Nephron (organoid): Measurements from ENCODE around the gene AURKAIP1.
A peak's percentile ranks its signal among the peaks of the same experiment; 100 is the strongest.

ENCODE experiments used
- H3K27ac Mint-ChIP-seq, 3 experiments: 2 replicates each; pipeline ENCODE4 v1.8.0; 2020; ENCODE audit warnings: mixed read lengths in 3 of 3, mild to moderate bottlenecking in 2 of 3, moderate library complexity in 1 of 3
- H3K27me3 Mint-ChIP-seq: 2 replicates; pipeline ENCODE4 v1.8.0; 2021; ENCODE audit warnings: low read depth, mild to moderate bottlenecking, moderate library complexity, mixed read lengths
- H3K36me3 Mint-ChIP-seq: 2 replicates; pipeline ENCODE4 v1.8.0; 2020; ENCODE audit warnings: low read depth, mixed read lengths
- H3K4me1 Mint-ChIP-seq: 2 replicates; pipeline ENCODE4 v1.8.0; 2020; ENCODE audit warnings: mixed read lengths
- H3K4me3 Mint-ChIP-seq, 3 experiments: 2 replicates each; pipeline ENCODE4 v1.8.0; 2020; ENCODE audit warnings: mild to moderate bottlenecking in 3 of 3, mixed read lengths in 3 of 3, moderate library complexity in 2 of 3
- H3K9me3 Mint-ChIP-seq: 2 replicates; pipeline ENCODE4 v1.8.0; 2020; ENCODE audit warnings: mixed read lengths
- TF ChIP-seq, protein P1 (sequence below), 3 experiments: fragments of 200-600 bp; sonication (generic); IDR thresholded peaks; one replicate each; pipeline ENCODE4 v1.5.0; 2021; ENCODE audit warnings: antibody characterized with exemption in 3 of 3; ENCODE audit not compliant: unreplicated experiment in 3 of 3

AURKAIP1 gene

DNA sequence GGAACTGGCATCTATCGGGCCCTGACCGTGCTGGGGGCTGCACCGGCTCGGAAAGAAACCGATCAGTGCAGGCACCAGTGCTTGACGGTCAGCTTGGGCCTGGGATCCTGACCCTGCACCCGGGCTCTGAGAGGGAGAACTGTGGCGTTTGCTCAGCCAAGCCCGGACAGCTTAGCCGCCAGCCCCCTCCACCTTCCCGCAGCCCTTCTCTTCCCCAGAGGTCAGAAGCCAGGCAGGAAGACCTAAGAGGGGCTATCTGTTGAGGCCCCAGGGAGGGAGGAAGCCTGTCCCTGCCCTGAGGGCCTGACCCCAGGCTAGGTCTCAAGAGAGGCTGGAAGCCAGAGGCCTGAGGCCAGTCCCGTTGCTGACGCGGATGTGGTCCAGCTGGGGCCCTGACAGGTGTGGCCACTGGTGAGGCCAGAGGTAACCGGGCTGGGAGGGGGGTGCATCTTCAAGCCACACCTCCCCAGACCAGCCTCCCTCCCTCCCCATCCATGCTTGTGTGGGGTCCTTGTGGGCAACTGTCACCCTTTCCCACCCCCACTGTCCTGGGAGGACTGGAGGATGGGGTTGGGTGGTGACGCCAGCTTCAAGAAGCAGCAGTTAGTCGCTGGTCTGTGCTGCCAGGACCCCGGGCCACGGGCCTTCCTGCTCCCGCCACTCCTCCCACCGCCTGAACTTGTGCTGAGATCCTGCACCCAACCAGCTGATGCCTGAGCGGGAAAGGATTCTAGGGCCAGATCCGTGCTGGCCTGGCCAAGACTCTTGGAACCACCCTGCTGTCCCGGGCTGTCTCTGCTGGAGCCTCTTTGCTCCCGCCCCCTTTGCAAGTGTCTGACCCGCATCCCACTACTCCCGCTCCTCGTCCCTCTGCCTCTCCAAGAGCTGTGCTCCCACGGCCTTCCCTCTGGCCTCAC lies 23.2 kb downstream of the AURKAIP1 start:
- H3K4me3 Mint-ChIP-seq, result peak overlapping the region; percentile 80 to 88 (median 82)
- H3K36me3 Mint-ChIP-seq, result peaks cover 8% of the 10 kb centered on the region
- no peaks in the 10 kb centered on the region for H3K9me3 Mint-ChIP-seq
- peaks cover 18% of the 10 kb centered on the region for H3K4me1 Mint-ChIP-seq
- H3K27me3 Mint-ChIP-seq, result peaks cover 11% of the 10 kb centered on the region
- peak overlapping the region; percentile 83 to 91 (median 91) for H3K27ac Mint-ChIP-seq
- TF ChIP-seq, protein P1, sequence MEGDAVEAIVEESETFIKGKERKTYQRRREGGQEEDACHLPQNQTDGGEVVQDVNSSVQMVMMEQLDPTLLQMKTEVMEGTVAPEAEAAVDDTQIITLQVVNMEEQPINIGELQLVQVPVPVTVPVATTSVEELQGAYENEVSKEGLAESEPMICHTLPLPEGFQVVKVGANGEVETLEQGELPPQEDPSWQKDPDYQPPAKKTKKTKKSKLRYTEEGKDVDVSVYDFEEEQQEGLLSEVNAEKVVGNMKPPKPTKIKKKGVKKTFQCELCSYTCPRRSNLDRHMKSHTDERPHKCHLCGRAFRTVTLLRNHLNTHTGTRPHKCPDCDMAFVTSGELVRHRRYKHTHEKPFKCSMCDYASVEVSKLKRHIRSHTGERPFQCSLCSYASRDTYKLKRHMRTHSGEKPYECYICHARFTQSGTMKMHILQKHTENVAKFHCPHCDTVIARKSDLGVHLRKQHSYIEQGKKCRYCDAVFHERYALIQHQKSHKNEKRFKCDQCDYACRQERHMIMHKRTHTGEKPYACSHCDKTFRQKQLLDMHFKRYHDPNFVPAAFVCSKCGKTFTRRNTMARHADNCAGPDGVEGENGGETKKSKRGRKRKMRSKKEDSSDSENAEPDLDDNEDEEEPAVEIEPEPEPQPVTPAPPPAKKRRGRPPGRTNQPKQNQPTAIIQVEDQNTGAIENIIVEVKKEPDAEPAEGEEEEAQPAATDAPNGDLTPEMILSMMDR (IDR thresholded peaks at IDR 0.05; ENCODE audit: unreplicated experiment in 3 of 3), result no peak

DNA sequence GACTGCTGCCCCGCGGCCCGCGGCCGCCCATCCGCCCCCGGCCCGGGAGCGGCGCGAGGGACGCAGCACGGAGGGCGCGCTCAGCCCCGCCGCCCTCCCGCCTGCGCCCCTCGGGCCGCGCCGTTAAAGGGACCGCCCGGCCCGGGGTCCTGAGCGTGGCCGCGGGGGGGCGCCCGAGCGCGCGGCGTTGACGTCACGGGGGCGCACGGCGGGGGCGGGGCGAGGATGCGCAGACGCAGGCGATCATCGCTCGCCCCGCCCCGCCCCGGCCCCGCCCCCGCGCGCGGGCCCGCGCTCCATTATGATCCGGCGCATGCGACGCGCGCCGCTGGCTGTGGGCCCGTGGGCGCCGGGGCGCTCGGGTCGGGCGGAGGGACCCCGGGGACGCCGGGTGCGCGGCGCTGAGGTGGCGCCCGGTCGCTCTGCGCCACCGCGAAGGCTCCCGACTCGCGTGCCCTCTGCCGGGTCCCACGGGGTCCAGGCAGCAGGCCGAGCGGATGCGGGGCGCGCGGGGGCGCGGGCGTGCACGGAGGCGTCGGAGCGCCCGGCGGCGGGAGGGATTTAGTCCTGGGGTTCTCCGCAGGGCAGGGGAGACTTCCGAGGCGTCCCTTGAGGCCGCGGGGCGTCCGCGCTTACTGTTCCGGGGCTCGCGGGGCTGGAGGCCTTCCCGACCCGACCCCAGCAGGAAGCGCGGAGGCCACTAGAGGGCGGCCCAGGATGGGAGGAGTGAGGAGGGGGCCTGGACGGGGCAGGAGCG lies 25.6 kb downstream of the AURKAIP1 start, which contains the start of gene DVL1:
TSS of gene DVL1 (minus strand) at position 163 of the 757 bp plus-strand sequence. CDS start 353 bp downstream, outside the sequence.
- peak within 1 kb of the TSS; percentile 83 to 86 (median 85) for H3K4me3 Mint-ChIP-seq
- peaks cover 8% of the 10 kb centered on the region for H3K36me3 Mint-ChIP-seq
- TF ChIP-seq, protein P1 (IDR thresholded peaks at IDR 0.05; ENCODE audit: unreplicated experiment in 3 of 3), result peak; percentile 41 to 56 (median 53)
- peaks cover 18% of the 10 kb centered on the region for H3K4me1 Mint-ChIP-seq
- H3K27me3 Mint-ChIP-seq, result peaks cover 11% of the 10 kb centered on the region
- H3K9me3 Mint-ChIP-seq, result no peaks in the 10 kb centered on the region
- peak within 1 kb of the TSS in 1 of 3 experiments; percentile 76 for H3K27ac Mint-ChIP-seq

DNA sequence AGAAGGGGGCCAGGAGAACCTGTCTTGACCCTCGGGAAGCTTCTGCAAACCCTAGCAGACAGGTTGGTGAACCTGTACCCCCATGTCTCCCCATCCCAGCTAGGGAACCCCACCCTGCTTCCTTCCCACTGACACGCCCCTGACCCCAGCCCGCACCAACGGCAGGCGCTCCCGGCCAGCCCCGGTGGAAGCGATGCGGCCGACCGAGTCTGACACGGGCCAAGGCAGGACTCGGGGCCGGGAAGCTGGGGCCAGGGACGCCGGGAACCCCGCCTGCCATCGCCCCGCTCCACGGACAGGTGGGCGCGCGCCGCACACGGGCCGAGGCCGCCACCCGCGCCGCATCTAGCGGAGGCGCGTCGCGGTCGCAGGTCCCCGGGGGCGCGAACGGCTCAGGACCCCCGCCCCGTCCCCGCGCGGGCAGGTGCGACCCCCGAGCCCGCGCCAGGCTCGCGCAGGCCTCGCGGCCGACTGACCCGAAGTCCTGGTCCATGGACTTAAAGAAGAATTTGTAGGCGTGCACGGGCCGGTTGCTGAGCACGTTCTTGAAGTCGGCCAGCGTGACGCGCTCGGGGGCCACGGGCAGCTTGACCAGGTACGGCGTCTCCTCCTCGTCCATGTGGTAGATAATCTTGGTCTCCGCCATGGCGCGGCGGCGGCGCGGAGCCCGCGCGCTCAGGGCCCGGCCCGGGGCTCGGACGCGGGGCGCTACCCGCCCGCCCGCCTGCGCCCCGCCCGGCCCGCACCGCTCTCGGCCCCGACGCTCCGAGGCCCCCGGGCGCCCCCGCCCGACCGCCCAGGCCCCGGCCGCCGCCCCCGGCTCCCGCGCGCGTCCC lies 26.4 kb downstream of the AURKAIP1 start:
- Mint-ChIP-seq H3K36me3 (peaks cover 8% of the 10 kb centered on the region), H3K9me3 (no peaks in the 10 kb centered on the region), H3K4me1 (peaks cover 18% of the 10 kb centered on the region), H3K27ac (peak overlapping the region in 1 of 3 experiments; percentile 76), H3K27me3 (peaks cover 11% of the 10 kb centered on the region), H3K4me3 (peak overlapping the region; percentile 83 to 86 (median 85))
- TF ChIP-seq, protein P1 (IDR thresholded peaks at IDR 0.05; ENCODE audit: unreplicated experiment in 3 of 3), result no peak

DNA sequence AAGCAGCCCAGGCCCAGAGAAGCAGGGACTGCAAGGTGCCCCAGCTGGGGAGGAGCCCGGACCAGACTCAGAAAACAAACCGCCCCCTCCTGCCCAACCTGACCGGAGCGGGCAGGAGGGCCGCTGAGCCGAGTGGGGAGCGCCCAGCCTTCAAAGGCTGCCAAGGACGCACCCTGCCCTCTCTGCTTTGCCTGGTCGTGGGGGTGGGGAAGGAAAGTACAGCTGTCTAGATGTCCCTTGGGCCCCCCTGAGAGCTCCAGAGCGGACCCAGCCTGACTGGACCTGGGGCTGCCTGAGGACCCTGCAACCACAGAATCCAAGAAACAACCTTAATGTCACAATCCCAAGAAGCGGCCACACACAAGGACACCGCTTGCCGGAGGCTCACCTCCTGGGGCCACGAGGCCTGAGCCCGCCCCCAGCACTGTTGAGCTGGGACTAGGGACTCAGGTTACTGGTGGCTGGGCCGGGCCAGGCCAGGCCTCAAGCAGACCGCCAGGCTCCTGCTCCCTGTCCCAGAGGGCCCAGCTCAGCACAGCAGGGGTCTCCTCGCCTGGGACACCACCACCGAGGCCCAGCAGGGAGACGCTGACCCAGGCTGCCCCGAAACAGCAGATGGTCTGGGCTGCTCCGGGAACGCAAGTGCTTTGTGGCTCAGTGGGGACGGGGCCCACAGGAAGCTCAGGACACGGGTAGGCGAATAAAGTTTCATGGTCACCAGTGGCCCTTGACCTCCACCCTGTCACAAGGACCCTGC lies 27.2 kb downstream of the AURKAIP1 start:
- Mint-ChIP-seq H3K9me3 (no peaks in the 10 kb centered on the region), H3K36me3 (peaks cover 7% of the 10 kb centered on the region), H3K27me3 (peaks cover 9% of the 10 kb centered on the region), H3K4me3 (peak overlapping the region; percentile 82 to 85 (median 83)), H3K27ac (peak overlapping the region; percentile 44 to 76 (median 55)), H3K4me1 (peaks cover 17% of the 10 kb centered on the region)
- TF ChIP-seq, protein P1 (IDR thresholded peaks at IDR 0.05; ENCODE audit: unreplicated experiment in 3 of 3), result no peak
